RWPE2 (cell line): ENCODE results near the gene BTBD7.
A peak's percentile ranks its signal among the peaks of the same experiment; 100 is the strongest.

Source experiments
- ATAC-seq: fragments of 200-7000 bp; cut with Tn5 transposase; 3 replicates; pipeline ENCODE4 v1.9.1; 2021; ENCODE audit warnings: low read depth
- DNase-seq: peaks from one replicate; pipeline ENCODE4 v3.0.0-alpha.2; 2020; ENCODE audit warnings: low spot score
- H3K27ac ChIP-seq: fragments of 450-650 bp; 2 replicates; pipeline ENCODE4 v1.5.1; 2017; ENCODE audit warnings: mild to moderate bottlenecking; ENCODE audit not compliant: poor library complexity, severe bottlenecking
- H3K27me3 ChIP-seq: fragments of 250-450 bp; sonication (Bioruptor Pico); 2 replicates; pipeline ENCODE4 v1.5.1; 2021; ENCODE audit warnings: mild to moderate bottlenecking, moderate library complexity; ENCODE audit not compliant: insufficient read depth, poor library complexity, severe bottlenecking
- H3K36me3 ChIP-seq: fragments of 250-450 bp; sonication (Bioruptor Pico); 2 replicates; pipeline ENCODE4 v1.5.1; 2020; ENCODE audit warnings: low read depth, mild to moderate bottlenecking, moderate library complexity
- H3K4me1 ChIP-seq: fragments of 250-450 bp; sonication (Bioruptor Pico); 2 replicates; pipeline ENCODE4 v1.5.1; 2021; ENCODE audit warnings: mild to moderate bottlenecking, moderate library complexity; ENCODE audit not compliant: insufficient read depth, poor library complexity, severe bottlenecking
- H3K4me3 ChIP-seq: fragments of 250-450 bp; sonication (Bioruptor Pico); 2 replicates; pipeline ENCODE4 v1.5.1; 2021; ENCODE audit warnings: mild to moderate bottlenecking, moderate library complexity; ENCODE audit not compliant: severe bottlenecking
- H3K9me3 ChIP-seq: fragments of 250-450 bp; sonication (Bioruptor Pico); 2 replicates; pipeline ENCODE4 v1.5.1; 2021; ENCODE audit warnings: mild to moderate bottlenecking, moderate library complexity; ENCODE audit not compliant: severe bottlenecking
- TF ChIP-seq, protein P1 (sequence below): fragments of 450-650 bp; IDR thresholded peaks from one replicate; pipeline ENCODE4 v1.5.1; 2017; ENCODE audit warnings: mild to moderate bottlenecking, moderate library complexity; ENCODE audit not compliant: poor library complexity, severe bottlenecking

BTBD7 gene

DNA sequence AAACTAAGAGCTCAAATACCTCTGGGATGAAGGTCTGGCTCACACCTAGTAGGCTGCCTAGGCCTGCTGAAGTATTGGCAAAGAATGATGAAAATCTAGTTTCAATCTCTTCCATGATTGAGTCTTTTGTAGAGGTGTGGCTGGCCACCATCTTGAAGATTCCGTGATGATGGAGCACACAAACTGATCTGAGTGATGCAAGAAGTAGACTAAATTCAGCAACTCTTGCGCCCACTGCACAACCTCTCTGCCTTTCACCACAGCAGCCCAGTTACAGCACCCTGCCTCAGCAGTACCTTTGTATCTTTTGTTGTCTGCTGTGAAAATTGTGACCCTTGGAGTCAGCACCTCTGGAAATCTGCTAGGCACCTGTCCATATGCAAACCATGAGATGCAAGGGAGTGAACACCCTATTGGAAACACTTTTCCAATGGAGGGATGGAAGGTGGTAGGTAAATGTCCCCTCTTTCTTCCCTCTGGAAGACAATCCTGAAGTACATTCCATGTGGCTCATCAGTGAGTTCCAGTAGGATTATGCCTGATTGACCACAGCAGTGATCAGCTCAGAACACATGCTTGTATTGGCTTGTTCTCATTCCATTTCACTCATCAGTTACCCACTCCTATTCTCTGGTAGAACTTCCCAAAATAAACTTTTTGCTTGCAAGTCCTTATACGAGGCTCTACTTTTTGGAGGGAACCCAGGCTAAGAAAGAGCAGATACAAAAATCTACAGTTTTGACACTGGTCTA, 58.6 kb downstream of the BTBD7 start:
- Histone ChIP-seq H3K27ac (no peak overlapping the region), H3K36me3 (peaks cover 29% of the 10 kb centered on the region), H3K27me3 (no peaks in the 10 kb centered on the region), H3K9me3 (no peaks in the 10 kb centered on the region), H3K4me3 (no peak overlapping the region), H3K4me1 (no peaks in the 10 kb centered on the region)
- TF ChIP-seq, protein P1, sequence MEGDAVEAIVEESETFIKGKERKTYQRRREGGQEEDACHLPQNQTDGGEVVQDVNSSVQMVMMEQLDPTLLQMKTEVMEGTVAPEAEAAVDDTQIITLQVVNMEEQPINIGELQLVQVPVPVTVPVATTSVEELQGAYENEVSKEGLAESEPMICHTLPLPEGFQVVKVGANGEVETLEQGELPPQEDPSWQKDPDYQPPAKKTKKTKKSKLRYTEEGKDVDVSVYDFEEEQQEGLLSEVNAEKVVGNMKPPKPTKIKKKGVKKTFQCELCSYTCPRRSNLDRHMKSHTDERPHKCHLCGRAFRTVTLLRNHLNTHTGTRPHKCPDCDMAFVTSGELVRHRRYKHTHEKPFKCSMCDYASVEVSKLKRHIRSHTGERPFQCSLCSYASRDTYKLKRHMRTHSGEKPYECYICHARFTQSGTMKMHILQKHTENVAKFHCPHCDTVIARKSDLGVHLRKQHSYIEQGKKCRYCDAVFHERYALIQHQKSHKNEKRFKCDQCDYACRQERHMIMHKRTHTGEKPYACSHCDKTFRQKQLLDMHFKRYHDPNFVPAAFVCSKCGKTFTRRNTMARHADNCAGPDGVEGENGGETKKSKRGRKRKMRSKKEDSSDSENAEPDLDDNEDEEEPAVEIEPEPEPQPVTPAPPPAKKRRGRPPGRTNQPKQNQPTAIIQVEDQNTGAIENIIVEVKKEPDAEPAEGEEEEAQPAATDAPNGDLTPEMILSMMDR: no peak
- ATAC-seq (0 out of 3 replicates have a peak, but pooled peaks have one; percentile 23), DNase-seq (no peak)

DNA sequence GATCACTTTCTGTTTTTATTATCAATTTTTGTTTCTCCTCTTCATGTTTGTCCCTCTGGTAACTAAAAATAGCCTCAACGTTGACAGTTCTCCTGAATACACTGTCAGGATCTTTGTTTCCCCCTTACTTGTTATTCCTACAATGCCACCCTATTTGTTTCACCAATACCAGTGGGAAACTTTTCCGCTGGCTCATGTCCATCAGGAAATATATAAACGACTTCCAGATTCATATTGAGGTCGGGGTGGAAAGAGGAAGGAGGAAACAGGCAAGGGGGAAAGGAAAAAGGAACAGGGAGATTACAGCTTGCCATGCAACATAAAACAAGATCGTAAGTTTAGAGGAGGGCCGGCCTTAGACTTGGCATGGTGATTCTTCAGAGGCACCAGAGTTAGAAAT, 61.7 kb downstream of the BTBD7 start:
- Histone ChIP-seq H3K4me3 (no peak overlapping the region), H3K27ac (no peak overlapping the region), H3K4me1 (no peaks in the 10 kb centered on the region), H3K36me3 (peaks cover 13% of the 10 kb centered on the region), H3K9me3 (no peaks in the 10 kb centered on the region), H3K27me3 (no peaks in the 10 kb centered on the region)
- ATAC-seq: no peak
- DNase-seq: no peak
- TF ChIP-seq, protein P1: no peak

DNA sequence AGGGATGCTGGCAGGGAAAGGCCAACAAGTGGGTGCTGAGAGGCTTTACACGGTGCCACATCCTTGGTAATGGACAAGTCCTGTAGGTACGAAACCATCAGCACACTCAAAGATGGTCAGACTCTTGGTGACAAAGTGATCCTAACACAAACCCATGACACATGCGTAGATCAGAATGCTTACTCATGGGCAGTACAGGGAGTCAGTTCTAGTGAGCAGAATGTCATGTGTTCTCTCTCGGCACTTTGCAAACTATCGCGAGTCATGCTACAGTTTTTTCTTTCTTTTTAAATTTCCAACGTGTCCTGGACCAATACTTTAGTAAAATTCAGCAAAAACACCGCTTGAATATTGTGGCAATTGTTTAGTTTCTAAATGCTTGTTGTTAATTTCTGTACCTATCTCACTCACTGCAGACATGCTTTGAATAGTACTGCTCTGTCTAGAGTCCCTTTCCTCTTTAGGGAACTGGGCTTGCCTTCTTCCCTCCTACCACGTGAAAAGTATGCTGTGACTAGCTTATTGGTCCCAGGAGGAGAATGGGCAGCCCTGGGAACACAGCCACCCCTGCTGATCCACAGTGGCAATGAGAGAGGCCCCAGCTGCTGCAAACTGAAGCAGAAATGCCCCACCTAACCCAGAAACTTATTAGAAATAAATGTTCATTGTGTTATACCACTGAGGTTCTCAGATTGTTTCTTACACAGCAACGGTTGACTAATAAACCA, 63.3 kb downstream of the BTBD7 start:
- Histone ChIP-seq H3K9me3 (no peaks in the 10 kb centered on the region), H3K27ac (no peak overlapping the region), H3K27me3 (no peaks in the 10 kb centered on the region), H3K4me3 (no peak overlapping the region), H3K4me1 (no peaks in the 10 kb centered on the region), H3K36me3 (peaks cover 5% of the 10 kb centered on the region; the same call in 1 of the 2 replicates)
- DNase-seq (no peak), ATAC-seq (peak; percentile 40; the same call in 1 of the 3 replicates)
- TF ChIP-seq, protein P1: no peak

DNA sequence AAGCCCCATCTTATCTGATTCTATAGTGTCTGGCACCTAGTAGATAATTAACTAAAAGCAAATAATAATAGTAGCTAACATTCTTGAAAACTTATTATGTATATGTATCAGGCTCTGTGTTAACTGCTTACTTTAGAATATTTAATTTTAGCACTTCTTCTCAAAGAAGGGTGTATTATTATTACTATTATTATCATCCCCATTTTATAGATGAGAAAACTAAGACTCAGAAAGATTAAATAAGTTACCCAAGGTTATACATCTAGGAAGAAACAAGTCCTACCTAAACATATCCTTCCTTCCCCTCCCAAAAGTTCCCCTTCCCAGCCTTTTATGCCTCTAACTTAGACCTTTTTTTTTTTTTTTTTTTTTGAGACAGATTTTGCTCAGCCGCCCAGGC, 64.4 kb downstream of the BTBD7 start:
- peaks cover 10% of the 10 kb centered on the region for H3K36me3 ChIP-seq
- no peak for ATAC-seq
- TF ChIP-seq, protein P1: no peak

More for the DNA sequence above, 64.4 kb downstream of the BTBD7 start:
- Histone ChIP-seq H3K4me1 (no peaks in the 10 kb centered on the region), H3K27ac (no peak overlapping the region), H3K4me3 (no peak overlapping the region), H3K9me3 (no peaks in the 10 kb centered on the region), H3K27me3 (no peaks in the 10 kb centered on the region)
- DNase-seq: no peak
